ENCODE results near the gene GLT1D1.

DNA sequence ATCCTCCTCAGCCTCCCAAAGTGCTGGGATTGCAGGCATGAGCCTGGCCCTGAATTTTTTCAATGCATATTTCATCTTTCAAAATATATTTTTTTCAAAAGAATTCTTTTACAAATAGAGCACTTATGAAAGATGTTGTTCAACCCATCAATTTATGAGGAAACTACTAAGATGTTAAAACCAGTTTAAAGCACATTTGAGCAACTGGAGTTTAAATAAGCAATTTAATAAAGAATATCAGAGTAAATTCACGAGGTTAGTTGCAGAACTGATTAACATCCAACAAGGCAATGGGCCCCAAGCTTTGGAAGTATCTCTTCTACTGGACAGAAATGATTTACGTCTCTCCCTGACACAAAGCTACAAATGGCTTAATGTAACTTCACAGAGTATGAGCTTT lies 23.3 kb downstream of the GLT1D1 start:
- TF ChIP-seq FOSL2 (IDR thresholded peaks at IDR 0.05; ENCODE audit: borderline replicate concordance, low read depth) (no peak), CTCF (IDR thresholded peaks at IDR 0.05) (no peak), EP300 (IDR thresholded peaks at IDR 0.05; ENCODE audit: borderline replicate concordance in 1 of 2, low read depth in 1 of 2, low read length in 1 of 2) (no peak), RCOR1 (IDR thresholded peaks at IDR 0.05; ENCODE audit: low read length) (no peak), USF2 (IDR thresholded peaks at IDR 0.05; ENCODE audit: borderline replicate concordance, low read depth, low read length) (no peak), IRF3 (IDR thresholded peaks at IDR 0.05; ENCODE audit: low read depth, low read length) (no peak), NRF1 (IDR thresholded peaks at IDR 0.05; ENCODE audit: low read depth, low read length) (no peak)
